Lung microvascular endothelial cell (primary cell): ENCODE data around the gene ESRRB. TPM values are rescaled to one million over a fixed set of nuclear protein-coding genes. Genes with fewer than 3 reads are reported as not detected.

Experiments used
- DNase-seq, 2 donors: peaks; one replicate each; pipeline versions ENCODE4 v3.0.0 to v3.0.0-alpha.2; 2010; ENCODE audit warnings: low read depth in 2 of 2
- total RNA-seq: library from RNA; depleted of rRNA; stranded (reverse); fragments of >200 nt; gene quantifications from 2 replicates; pipeline ENCODE4 v1.2.1, GENCODE V29; 2014

The ESRRB gene
- total RNA-seq, 1 donor from 2014 or later, result not detected

GRCh38 chr14:76539130-76539529 lies 163.2 kb downstream of the ESRRB start:
- no peak for DNase-seq

DNA sequence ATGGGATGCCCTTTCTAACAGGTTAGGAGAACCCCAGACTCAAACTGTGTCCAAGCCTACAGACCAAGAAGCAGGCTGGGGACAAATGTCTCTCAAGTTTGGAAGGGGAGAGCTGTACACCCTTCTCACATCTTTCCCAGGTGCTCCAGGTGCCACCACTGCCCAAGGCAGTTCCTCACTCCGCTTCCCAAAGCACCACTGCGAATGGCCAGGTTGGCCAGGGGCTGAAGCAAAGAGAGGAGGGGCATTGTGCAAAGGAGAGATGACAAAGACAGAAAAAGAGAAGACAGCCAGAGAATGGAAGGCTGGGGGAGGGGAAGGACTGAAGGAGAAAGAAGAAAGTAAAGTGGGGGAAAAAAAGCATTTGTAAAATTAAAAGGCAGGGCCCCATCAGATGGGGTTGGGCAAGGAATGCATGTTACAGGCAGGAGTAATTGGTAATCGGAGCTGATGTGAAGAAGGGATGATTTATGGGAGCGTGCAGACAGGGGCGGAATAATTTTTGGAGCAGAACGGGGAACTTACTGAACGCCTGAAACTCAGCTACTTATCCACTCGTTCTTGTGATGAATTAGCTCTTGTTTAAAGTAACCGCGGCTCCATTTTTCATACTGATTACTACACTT lies 165.8 kb downstream of the ESRRB start:
- DNase-seq, result no peak

GRCh38 chr14:76546426-76547221 lies 170.7 kb downstream of the ESRRB start:
- peak; percentile 21 to 29 for DNase-seq

- no peak for DNase-seq
Observed at GRCh38 chr14:76547831-76548230, 171.9 kb downstream of the ESRRB start.

DNA sequence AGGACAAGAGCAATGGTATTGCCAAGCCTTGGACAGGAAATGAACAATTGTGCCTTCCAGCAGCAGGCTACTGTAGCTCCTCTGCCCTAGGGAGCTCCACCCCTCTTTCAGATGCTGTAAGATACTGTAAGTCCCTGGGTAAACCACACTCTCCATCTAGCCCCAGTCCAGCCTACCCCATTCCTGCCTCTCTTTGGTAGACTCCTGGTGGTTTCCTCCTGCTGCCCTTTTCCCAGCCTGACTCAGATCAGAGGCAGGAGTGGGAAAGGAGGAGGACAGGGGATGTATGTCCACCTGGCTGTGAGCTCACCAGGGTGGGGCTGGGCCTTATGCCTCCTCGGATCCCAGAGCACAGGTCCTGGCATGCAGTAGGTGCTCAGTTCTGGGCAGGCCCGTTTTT lies 174.6 kb downstream of the ESRRB start:
- DNase-seq, result no peak

- DNase-seq, result no peak
Observed at GRCh38 chr14:76551116-76551515, 175.2 kb downstream of the ESRRB start.

Other genes starting within 250 kb of the ESRRB start
- gene GPATCH2L, start 224.2 kb upstream of the ESRRB start, total RNA-seq, result 25.5 and 32.3 TPM in 2 replicates